OCI-LY3 (cell line): ENCODE data around the gene NECAP2.
"Not testable (repeated sequence)": the region's sequence is repeated elsewhere in the genome, so short reads cannot be mapped to it uniquely, and the experiment has no call there.

Source experiments
- CTCF ChIP-seq: fragments of 200-600, 300-600 bp; sonication (generic); IDR thresholded peaks from 2 replicates; pipeline ENCODE4 v1.5.1; 2014; ENCODE audit warnings: antibody characterized with exemption, low read length, low read depth
- EZH2phosphoT487 ChIP-seq: fragments of 200-600 bp; shearing (Covaris generic); IDR thresholded peaks from 2 replicates; pipeline ENCODE4 v1.6.1; 2018; ENCODE audit warnings: antibody characterized with exemption, mixed run types, low read depth

GRCh38 chr1:16456151-16456550 is 15.6 kb downstream of the NECAP2 start:
- TF ChIP-seq CTCF, EZH2phosphoT487: not testable (repeated sequence)
